Right ventricle myocardium superior (tissue), 1 donor: ENCODE measurements around the gene SIAH3. TPM values are rescaled to one million over a fixed set of nuclear protein-coding genes. Genes with fewer than 3 reads are reported as not detected.

Experiments used
- total RNA-seq: library from RNA; stranded (reverse); fragmentation: NEBNext Ultra II Directional; extraction: Animal tissue kit (Norgen Biotek cat#: 25700); gene quantifications from one replicate; pipeline ENCODE4 v1.2.1, GENCODE V29; 2021
- donor health status: DM: no; HTN: yes; CAD: no; lungs with severe emphysema.

The SIAH3 gene
- total RNA-seq, 1 donor from 2014 or later = not detected

Other genes with a start within 250 kb of the SIAH3 start
- gene ERICH6B, start 236.0 kb downstream of the SIAH3 start, total RNA-seq = not detected
- gene CBY2, start 149.4 kb downstream of the SIAH3 start, total RNA-seq = not detected
- gene ZC3H13, start 201.0 kb upstream of the SIAH3 start, total RNA-seq = 31.4 TPM